Suprapubic skin (tissue), 4 donors: ENCODE measurements around the gene LHX2. TPM values are rescaled to one million over a fixed set of nuclear protein-coding genes. Genes with fewer than 3 reads are reported as not detected.

Experiments used
- DNase-seq, 2 donors: peaks; one replicate each; pipeline ENCODE4 v3.0.0-alpha.2; 2019; ENCODE audit warnings: low spot score in 2 of 2
- H3K27ac ChIP-seq: fragments of 200-600 bp; sonication (generic); one replicate; pipeline ENCODE4 v1.5.1; 2019
- H3K27me3 ChIP-seq: fragments of 200-600 bp; sonication (generic); one replicate; pipeline ENCODE4 v1.5.1; 2019
- H3K36me3 ChIP-seq: fragments of 200-600 bp; sonication (generic); one replicate; pipeline ENCODE4 v1.5.1; 2019
- H3K4me1 ChIP-seq: fragments of 200-600 bp; sonication (generic); one replicate; pipeline ENCODE4 v1.5.1; 2019
- H3K4me3 ChIP-seq: fragments of 200-600 bp; sonication (generic); one replicate; pipeline ENCODE4 v1.5.1; 2019; ENCODE audit warnings: mild to moderate bottlenecking
- H3K9me3 ChIP-seq: fragments of 200-600 bp; sonication (generic); one replicate; pipeline ENCODE4 v1.5.1; 2019
- CTCF ChIP-seq, 2 donors: fragments of 200-600 bp in 1 of 2; fragments of 450-650 bp in 1 of 2; sonication (generic) in 1 of 2; IDR thresholded peaks; one replicate each; pipeline ENCODE4 v1.5.1; 2016 to 2019; ENCODE audit warnings: antibody characterized with exemption in 2 of 2, mild to moderate bottlenecking in 1 of 2, moderate library complexity in 1 of 2
- EP300 ChIP-seq: sonication (generic); formaldehyde crosslinking; IDR thresholded peaks from one replicate; pipeline ENCODE4 v1.6.1; 2017; ENCODE audit warnings: antibody characterized with exemption
- POLR2A ChIP-seq, 2 donors: fragments of 450-650 bp; IDR thresholded peaks; one replicate each; pipeline ENCODE4 v1.6.1; 2017; ENCODE audit warnings: antibody characterized with exemption in 2 of 2, mild to moderate bottlenecking in 2 of 2, moderate library complexity in 2 of 2
- POLR2AphosphoS5 ChIP-seq, 3 donors: sonication (generic); formaldehyde crosslinking; IDR thresholded peaks; one replicate each; pipeline ENCODE4 v1.6.1; 2017; ENCODE audit warnings: antibody characterized with exemption in 3 of 3
- WGBS: methylation state at CpG from one replicate; pipeline ENCODE4 v1.1.5; 2018; 5-methylcytosine and 5-hydroxymethylcytosine counted together
- total RNA-seq, 4 donors: library from RNA; depleted of rRNA; stranded (reverse); fragments of >200 nt; gene quantifications; one replicate each; pipeline ENCODE4 v1.1.0, GENCODE V29; 2016

Gene LHX2
- total RNA-seq, 4 donors from 2014 or later, result 1.7 to 20.6 (median 11.6) TPM

GRCh38 chr9:124008694-124009530, 2.7 kb upstream of the LHX2 start:
- peak overlapping the region; percentile 20 for H3K4me3 ChIP-seq
- 5% methylated on average over 29 of the region's 65 CpGs for WGBS
- TF ChIP-seq POLR2A (IDR thresholded peaks at IDR 0.05) (no peak), CTCF (IDR thresholded peaks at IDR 0.05) (no peak), EP300 (no peak), POLR2AphosphoS5 (IDR thresholded peaks at IDR 0.05) (no peak)
- H3K36me3 ChIP-seq, result no peaks in the 10 kb centered on the region
- peaks cover 100% of the 10 kb centered on the region for H3K27me3 ChIP-seq
- no peak overlapping the region for H3K27ac ChIP-seq
- no peaks in the 10 kb centered on the region for H3K9me3 ChIP-seq
- H3K4me1 ChIP-seq, result peaks cover 55% of the 10 kb centered on the region
- DNase-seq, result no peak

DNA sequence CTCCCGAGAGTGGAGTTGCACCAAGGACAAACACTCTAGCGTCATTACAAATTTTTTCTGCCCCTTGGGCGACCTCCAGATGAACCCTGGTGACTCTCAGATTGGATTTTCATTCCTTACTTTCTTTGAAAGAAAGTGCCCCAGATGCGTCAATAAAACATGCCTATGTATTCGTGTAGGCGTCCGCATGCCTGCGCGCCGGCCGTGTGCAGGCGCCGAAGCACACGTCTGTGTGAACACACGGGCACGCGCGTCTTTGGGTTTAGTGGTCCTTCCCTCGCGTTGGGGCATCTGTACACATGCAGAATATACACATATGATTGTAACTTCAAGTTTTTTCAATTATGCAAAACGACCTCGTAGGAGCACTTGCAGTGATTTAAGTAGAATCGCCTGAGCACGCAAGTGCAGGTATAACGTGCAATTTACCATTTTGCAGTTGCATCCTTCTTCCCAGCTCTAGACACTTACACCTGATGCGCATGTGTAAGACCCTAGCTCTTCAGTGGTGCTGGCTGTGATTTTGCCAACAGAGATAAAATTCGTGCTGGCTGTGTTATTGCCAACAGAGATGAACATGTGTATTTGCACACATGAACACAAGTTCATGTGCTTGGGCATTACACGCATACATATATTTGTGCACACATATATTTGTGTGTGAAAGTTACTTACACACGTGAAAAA, 1.9 kb upstream of the LHX2 start:
- Histone ChIP-seq H3K4me1 (peaks cover 55% of the 10 kb centered on the region), H3K4me3 (no peak overlapping the region), H3K36me3 (no peaks in the 10 kb centered on the region), H3K27me3 (peaks cover 100% of the 10 kb centered on the region), H3K27ac (no peak overlapping the region), H3K9me3 (no peaks in the 10 kb centered on the region)
- TF ChIP-seq CTCF (IDR thresholded peaks at IDR 0.05), result no peak
- no peak for TF ChIP-seq EP300
- no peak for TF ChIP-seq POLR2A (IDR thresholded peaks at IDR 0.05)
- no peak for TF ChIP-seq POLR2AphosphoS5 (IDR thresholded peaks at IDR 0.05)
- DNase-seq, result no peak
- 14% methylated on average over 29 of the region's 29 CpGs for WGBS

- Histone ChIP-seq H3K9me3 (no peaks in the 10 kb centered on the region), H3K27me3 (peaks cover 100% of the 10 kb centered on the region), H3K4me1 (peaks cover 55% of the 10 kb centered on the region), H3K36me3 (no peaks in the 10 kb centered on the region), H3K4me3 (no peak overlapping the region), H3K27ac (no peak overlapping the region)
- 32% methylated on average over 9 of the region's 9 CpGs for WGBS
- no peak for TF ChIP-seq POLR2A (IDR thresholded peaks at IDR 0.05)
- no peak for TF ChIP-seq POLR2AphosphoS5 (IDR thresholded peaks at IDR 0.05)
- no peak for TF ChIP-seq CTCF (IDR thresholded peaks at IDR 0.05)
- no peak for TF ChIP-seq EP300
- DNase-seq, result peak in 1 of 2 donors; percentile 40
These were observed 1.3 kb upstream of the LHX2 start for GRCh38 chr9:124010303-124010664.

DNA sequence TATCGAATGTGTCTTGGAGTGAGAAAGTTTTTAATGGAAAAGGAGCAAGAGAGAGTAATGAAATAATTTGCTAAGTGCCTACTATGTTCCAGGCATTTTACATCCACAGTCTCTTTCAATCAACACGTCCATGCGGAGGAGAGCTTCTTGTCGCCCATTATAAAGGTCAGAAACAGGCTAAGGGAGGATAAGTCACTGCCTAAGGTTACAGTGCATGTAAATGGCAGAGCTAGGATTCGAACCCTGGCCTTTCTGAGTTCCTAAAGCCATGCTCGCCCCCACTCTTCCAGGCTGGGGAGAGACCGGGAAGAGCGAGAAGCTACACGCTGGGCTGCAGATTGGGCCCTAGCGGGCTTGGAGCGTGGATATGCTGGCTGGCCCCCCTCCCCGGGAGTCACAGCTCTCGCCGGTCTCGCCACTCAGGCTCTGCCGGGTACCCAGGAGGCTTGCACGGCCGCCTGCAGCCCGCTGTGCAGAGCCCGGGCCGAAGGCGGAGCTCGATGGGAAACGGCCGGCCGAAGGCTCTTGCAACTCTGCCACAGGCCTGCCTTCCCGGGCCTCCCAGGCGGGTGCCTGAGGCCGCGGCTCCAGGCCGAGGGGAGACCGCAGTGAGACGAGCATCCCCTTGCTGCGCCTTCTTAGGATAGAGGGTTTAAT, 775 bp upstream of the LHX2 start:
- no peaks in the 10 kb centered on the region for H3K9me3 ChIP-seq
- TF ChIP-seq POLR2AphosphoS5 (IDR thresholded peaks at IDR 0.05) (no peak), POLR2A (IDR thresholded peaks at IDR 0.05) (no peak), EP300 (no peak), CTCF (IDR thresholded peaks at IDR 0.05) (no peak)
- 13% methylated on average over 13 of the region's 34 CpGs for WGBS
- peak in 1 of 2 donors; percentile 50 for DNase-seq
- H3K36me3 ChIP-seq, result no peaks in the 10 kb centered on the region
- no peak overlapping the region for H3K27ac ChIP-seq
- peaks cover 60% of the 10 kb centered on the region for H3K4me1 ChIP-seq
- peaks cover 100% of the 10 kb centered on the region for H3K27me3 ChIP-seq
- peak overlapping the region; percentile 46 for H3K4me3 ChIP-seq
